Measurements from ENCODE around the gene EHBP1L1. TPM values are rescaled to one million over a fixed set of nuclear protein-coding genes. Genes with fewer than 3 reads are reported as not detected.

Gene EHBP1L1
- total and polyA plus RNA-seq, 2 of the 13 experiments (the other 11 are each of a cell fraction or from before 2014, with no cell fraction given), result 8.3 to 10.6 TPM

DNA sequence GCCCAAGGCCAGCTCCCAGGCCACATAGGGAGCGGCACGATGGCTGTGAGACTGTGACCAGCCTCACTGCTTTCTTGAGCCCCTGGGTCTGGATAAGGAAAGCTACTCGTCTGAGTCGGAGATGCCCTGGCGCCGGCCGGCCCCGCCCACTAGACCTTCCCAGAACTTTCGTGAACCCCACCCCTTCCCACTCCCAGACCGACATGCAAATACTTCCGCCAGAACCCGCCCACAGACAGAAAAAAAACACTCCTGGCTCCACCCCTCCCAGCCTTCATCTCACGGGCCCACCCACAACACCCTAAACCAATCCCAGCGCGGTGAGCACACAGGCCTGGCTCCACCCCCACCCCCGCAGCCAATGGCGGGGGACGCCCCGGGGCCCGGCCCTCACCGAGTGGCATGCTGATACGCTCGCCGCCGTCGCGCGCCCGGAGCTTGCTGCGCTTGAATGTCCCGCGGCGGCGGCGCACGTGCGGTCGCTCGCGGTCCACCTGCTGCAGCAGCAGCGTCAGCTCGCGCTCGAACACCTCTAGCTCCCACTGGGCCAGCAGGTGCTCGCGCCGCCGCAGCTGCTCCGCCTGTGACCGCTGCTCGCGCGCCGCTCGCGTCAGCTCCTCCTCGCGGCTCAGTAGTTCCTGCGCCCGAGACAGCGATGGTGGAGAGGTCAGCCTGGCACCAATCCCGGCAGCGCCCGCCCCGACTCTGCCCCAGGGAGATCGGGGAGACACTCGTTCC is 31.2 kb downstream of the EHBP1L1 start:
- no peak for DNase-seq (ENCODE audit: low spot score)
- Histone ChIP-seq H3K4me3 (replicated peaks in 1 of 3; ENCODE audit: insufficient read depth in 1 of 3, low read depth in 2 of 3, low read length in 3 of 3) (no peak overlapping the region), H3K9ac (ENCODE audit: insufficient read depth, low read depth, low read length) (no peak overlapping the region), H3K4me2 (ENCODE audit: low read depth, low read length) (no peak overlapping the region), H3K4me1 (ENCODE audit: insufficient read depth, low read length) (peaks cover 27% of the 10 kb centered on the region), H4K20me1 (ENCODE audit: insufficient read depth, low read length) (peaks cover 7% of the 10 kb centered on the region; the same call in 1 of the 2 replicates), H3K36me3 (replicated peaks in 1 of 2; ENCODE audit: control insufficient read depth in 1 of 2, insufficient read depth in 2 of 2, low read length in 2 of 2) (peaks cover 29 to 75% of the 10 kb centered on the region in 2 experiments), H2AFZ (ENCODE audit: low read length) (no peak overlapping the region), H3K9me3 (ENCODE audit: low read length) (no peaks in the 10 kb centered on the region), H3K79me2 (ENCODE audit: insufficient read depth, low read length) (peaks cover 26% of the 10 kb centered on the region), H3K27ac (ENCODE audit: extremely low read length, insufficient read depth, low read length) (no peak overlapping the region), H3K27me3 (ENCODE audit: control insufficient read depth in 1 of 2, insufficient read depth in 2 of 2, low read length in 2 of 2) (no peaks in the 10 kb centered on the region)
- ATAC-seq, result peak; percentile 7; the same call in 2 of the 3 replicates
- in situ Hi-C loops (cut with HindIII; ENCODE audit: extremely low pct_ligation_motif_present, low pct_unique_long_range_greater_than_20kb), result no loop called here
- no peak for FAIRE-seq
- TF ChIP-seq PCBP1 (IDR thresholded peaks at IDR 0.05; ENCODE audit: borderline replicate concordance, low read depth, low read length) (0 out of 2 replicates have a peak, but pooled peaks have one; percentile 50), AGO1 (IDR thresholded peaks at IDR 0.05; ENCODE audit: low read depth, low read length, poor library complexity, severe bottlenecking) (peak; percentile 21), RBFOX2 (IDR thresholded peaks at IDR 0.05; ENCODE audit: low read depth, low read length) (peak; percentile 84), NFE2L1 (CRISPR knock-in tag; IDR thresholded peaks at IDR 0.05; ENCODE audit: borderline replicate concordance) (no peak), HOXA3 (CRISPR knock-in tag; IDR thresholded peaks at IDR 0.05) (0 out of 2 replicates have a peak, but pooled peaks have one; percentile 25), ZMAT5 (CRISPR knock-in tag; IDR thresholded peaks at IDR 0.05; ENCODE audit: borderline replicate concordance, low read depth) (no peak)
- TF ChIP-seq, protein P1, sequence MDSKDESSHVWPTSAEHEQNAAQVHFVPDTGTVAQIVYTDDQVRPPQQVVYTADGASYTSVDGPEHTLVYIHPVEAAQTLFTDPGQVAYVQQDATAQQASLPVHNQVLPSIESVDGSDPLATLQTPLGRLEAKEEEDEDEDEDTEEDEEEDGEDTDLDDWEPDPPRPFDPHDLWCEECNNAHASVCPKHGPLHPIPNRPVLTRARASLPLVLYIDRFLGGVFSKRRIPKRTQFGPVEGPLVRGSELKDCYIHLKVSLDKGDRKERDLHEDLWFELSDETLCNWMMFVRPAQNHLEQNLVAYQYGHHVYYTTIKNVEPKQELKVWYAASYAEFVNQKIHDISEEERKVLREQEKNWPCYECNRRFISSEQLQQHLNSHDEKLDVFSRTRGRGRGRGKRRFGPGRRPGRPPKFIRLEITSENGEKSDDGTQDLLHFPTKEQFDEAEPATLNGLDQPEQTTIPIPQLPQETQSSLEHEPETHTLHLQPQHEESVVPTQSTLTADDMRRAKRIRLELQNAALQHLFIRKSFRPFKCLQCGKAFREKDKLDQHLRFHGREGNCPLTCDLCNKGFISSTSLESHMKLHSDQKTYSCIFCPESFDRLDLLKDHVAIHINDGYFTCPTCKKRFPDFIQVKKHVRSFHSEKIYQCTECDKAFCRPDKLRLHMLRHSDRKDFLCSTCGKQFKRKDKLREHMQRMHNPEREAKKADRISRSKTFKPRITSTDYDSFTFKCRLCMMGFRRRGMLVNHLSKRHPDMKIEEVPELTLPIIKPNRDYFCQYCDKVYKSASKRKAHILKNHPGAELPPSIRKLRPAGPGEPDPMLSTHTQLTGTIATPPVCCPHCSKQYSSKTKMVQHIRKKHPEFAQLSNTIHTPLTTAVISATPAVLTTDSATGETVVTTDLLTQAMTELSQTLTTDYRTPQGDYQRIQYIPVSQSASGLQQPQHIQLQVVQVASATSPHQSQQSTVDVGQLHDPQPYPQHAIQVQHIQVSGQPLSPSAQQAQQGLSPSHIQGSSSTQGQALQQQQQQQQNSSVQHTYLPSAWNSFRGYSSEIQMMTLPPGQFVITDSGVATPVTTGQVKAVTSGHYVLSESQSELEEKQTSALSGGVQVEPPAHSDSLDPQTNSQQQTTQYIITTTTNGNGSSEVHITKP (CRISPR knock-in tag; IDR thresholded peaks at IDR 0.05; ENCODE audit: low read depth), result no peak
- WGBS (ENCODE audit: low lambda C conversion rate), result 99% methylated on average over 63 of the region's 67 CpGs
- ChIA-PET POLR2A (interaction anchor here (1.2 kb wide), 1 partner anchor 8 kb away, joined by 6 read pairs; the partner anchor contains the start of gene PCNX3), CTCF (ENCODE audit: low intra/inter-chr PET ratio, low total read pairs) (no interaction called here)
- intact Hi-C loops (cut with micrococcal nuclease; ENCODE audit: unreplicated experiment), result no loop called here
- BruUV-seq (replicated peaks), result no TSS peak

Data from HepG2 (cell line).